GM18498 (cell line): ENCODE results near the gene SLCO2A1.
A peak's percentile ranks its signal among the peaks of the same experiment; 100 is the strongest.

Experiments used
- ATAC-seq: cut with Tn5 transposase; IDR thresholded peaks from one replicate; pipeline ENCODE4 v1.9.1; 2021; ENCODE audit warnings: mild to moderate bottlenecking, moderate library complexity; ENCODE audit not compliant: unreplicated experiment

The SLCO2A1 gene

DNA sequence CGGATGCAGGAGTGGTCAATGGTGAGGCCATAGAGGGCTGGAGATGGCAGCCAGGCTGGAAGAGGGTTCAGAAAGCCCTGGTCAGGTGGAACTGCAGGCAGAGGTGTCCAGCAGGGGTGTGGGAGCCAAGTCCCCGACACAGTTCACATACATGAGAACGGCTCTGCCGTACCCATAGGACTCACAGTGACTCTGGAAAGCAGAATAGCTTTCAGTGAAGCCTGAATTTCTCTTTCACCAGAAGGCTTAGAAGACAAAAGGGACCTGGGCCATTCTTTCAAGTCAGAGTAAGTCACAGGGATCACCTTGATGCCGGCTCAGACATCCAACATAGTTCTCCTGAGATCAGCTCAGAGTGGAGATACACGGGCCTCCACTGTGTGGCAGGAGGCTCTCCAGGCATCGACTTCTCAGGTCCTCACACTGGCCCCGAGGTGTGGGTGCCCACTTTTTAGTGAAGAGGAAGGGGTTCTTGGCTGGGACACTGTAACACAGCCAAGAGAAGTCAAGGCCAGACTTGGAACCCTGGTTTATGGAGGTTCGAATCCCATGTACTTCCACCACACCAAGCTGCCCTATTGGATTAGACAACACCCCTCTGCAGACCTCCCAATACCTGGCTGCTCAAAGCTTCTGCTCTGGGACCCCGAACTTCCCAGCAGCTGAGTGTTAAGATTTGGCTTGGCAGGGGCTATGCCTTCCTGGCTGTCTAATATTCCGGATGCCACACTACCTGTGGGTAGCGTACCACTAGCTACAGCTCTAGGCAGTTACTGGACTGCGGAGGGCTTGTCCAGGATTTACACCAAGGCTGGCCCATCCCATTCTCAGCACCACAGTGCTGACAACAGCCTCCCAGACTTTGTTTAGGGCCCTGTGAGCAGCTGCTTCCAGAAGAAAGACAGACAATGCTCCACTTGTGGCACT lies 93.6 kb downstream of the SLCO2A1 start:
- ATAC-seq, result no peak

DNA sequence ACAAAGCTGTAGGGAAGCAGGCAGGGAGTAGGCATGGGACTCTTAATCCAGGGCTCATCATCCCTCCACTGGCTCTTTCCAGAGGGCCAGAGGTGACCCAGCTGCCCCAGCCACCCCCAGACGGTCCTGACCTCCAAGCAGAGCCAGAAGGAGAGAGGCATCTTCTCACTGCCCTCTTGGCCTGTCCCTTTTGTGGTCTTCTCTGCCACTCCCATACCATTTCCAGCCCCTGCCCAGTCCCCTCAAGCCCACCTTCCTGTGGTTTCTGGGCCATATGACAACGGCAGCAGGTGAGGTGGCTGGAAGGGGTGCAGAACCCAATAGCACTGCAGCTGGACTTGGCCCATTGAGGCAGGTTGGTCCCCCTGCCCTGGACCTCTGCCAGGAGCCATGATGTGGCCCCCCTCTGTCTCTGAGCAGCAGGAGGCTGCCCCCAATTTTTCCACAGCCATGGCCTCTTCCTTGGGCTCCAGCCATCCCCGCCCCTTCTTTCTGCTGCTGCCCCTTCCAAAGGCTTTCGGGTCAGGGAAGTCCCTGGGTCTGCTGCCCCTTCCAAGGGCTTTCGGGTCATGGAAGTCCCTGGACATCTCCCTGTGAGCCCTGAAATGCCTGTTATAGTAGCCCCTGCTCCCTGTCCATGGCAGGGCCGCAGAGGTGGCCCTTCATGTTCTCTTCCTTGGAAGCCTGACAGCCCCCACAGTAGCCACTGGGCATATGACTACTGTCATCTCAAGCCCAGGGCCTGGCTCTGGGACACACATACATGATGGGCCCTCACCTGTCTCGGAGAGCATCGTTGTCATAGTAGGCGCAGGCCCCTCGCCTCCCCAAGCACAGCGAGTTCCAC lies 94.5 kb downstream of the SLCO2A1 start:
- ATAC-seq, result no peak

DNA sequence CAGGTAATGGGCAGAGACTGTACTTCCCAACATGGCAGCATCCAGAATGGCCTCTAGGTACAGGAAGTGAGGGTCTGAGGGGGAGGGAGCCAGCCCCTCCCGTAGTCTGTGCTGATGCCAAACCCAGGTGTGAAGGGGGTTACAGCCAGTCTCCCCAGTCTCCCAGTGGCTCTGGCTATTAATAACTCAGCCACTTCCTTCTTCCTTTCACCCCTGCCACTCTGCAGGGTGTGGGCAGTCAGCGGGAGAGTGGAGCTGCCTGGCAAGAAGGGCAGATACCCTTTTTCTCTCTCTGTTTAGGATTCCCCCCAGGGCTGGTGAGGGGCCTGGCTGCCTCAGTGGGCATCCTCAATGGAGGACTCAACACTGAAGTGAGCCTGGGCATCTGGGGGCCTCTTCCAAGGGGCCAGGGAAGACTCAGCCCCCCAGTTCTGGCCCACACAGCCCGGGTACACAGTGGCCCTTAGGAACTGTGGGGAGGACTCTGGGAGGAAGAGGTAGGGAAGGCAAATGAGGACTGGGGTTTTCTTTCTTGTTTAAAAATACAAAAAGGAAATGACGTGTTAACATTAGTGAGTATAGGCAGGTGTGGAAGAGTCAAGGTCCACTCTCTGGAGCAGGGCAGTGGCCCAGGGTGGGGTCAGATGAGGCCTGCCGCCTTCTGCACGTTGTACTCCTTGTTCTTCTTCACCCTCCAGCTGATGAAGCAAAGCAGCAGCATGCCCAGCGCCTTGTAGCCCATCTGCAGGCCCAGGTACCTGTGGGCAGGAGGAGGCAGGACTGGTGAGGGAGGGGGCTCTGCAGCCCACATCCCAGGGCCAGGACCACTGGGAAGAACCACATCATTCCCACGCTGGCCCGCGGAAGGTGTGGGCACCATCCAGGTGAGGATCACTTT lies 95.4 kb downstream of the SLCO2A1 start:
- no peak for ATAC-seq

DNA sequence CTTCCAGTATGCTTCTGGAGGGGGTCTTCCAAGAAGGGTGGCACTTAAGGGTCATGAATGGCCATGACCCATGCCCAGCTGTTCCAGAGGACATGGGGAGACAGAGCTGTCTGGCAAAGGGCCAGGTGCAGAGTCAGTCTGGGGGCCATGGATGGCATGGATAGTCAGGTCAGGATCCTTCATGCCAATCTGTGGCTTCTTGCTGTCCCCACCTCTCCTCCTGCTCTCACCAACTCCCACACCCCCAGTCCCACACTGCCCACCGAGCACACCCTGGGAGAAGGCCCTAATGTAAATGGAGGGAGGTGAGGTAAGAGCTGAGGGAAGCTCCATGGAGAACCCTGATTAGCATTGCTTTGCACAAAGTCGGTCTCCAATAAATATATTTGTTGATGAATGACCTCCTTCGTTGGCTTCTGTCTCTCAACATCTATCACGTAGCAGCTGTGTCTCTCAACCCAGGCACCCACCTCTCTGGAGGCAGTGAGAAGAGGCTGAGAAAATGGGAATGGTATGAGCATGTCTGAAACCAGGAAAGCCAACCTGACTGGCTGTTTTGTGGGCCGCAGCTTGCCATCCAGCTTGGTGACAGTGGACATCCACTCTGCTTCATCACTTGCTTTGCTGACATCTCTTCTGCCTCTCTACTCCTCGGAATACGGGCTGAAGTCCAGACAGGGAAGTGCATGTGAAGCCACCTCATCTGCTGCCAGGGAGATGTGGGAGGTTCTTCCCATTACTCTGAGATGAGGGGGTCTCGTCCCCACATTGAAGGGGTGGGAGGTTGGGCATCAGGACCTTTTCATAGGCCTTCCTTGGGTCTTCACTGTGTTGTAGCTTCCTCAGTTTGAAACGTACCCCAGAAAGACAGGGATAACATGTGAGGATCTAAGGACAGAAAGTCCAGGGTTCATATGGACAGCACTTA lies 96.4 kb downstream of the SLCO2A1 start:
- no peak for ATAC-seq

DNA sequence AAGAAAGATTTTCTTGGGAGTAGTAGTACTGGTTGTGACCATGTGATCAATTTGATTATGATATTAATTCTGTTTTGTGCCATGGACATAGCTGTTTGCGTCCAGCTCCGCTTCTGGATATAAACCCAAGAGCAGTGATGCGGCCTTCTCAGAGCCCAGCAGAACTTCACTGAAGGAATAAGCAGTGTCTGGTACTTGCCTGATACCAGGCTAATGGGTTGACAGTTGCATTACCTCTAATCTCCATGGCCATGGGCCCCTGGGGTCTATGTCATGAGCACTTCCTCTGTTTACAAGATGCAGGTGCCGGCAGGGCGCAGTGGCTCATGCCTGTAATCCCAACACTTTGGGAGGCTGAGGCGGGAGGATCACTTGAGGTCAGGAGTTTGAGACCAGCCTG lies 97.7 kb downstream of the SLCO2A1 start:
- no peak for ATAC-seq

DNA sequence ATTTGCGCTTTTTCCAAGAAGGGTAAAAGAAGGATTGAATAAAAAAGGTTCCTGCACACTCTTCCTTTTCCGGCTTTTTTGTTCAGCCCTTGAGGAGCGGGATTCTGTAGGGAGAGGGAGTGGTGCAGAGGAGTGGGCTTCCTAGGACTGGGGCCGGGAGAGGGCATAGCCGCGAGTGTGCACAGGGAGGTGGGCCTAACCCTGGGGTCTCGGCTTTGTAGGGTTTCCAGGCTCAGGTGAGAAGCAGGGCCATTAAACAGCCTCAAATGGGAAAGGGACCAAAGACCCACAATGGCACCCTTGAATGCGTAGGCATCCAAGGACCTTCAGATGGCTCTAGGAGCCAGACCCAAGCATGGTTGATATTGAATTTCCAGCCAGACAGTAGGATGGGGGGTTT lies 98.6 kb downstream of the SLCO2A1 start:
- ATAC-seq, result no peak

DNA sequence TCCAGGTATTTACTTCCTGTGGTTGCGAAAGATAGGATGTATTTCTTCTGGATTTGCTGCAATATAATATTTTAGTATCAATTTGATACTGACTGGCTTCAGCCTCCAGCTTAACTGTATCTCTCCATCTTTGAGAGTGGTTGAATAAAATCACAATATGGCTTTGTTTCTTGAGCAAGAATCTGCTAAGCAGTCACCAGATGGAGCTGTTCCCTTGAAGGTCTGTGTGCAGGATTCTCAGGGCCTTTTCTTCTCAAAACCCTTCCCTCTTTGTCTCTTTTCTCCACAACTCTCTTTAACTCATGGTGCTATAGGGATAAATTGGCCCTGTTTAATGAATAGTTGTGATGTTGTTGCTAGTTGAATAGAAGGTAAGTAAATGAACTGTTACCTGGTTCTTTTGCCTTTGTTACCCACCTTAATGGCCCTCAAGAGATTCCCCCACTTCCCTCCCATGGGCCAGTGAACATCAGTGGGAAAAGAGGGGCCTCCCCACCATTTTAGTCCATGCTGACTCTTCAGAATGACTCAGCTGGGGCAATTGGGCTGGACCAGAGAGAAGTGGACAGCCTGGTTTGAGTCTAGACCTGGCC lies 99.3 kb downstream of the SLCO2A1 start:
- no peak for ATAC-seq

DNA sequence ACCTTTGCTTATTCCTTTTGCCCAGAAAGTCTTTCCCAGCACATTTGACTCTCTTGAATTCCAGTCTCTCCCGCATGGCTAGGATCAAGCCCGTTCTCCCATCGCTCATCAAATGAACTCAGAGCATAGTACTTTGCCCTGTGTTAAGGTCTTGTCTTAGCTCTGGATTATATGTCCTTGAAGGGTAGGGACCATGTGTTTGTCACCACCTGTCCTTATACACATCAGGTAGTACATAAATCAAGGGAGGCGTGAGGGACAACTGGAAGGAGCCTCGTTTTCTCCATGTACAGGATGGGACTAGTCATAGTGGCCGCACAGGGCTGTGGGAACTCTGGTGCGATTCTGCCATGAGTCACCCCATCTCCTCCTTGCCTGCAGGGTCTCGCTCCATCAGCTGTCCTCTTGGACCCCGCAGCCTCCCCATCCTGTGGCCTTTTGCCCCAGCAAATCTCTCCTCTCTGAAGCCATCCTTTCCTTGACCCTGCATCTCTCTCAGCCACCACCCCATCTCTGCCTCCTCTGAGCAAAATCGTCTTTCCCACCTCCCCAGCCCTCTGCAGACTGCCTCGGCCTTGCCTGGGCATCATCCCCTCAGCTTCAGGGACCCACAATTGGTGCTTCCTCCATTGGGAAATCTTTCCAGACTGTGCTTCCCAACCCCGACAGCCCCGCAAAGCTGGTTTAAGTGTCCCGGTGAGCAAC lies 100.7 kb downstream of the SLCO2A1 start:
- ATAC-seq, result no peak

DNA sequence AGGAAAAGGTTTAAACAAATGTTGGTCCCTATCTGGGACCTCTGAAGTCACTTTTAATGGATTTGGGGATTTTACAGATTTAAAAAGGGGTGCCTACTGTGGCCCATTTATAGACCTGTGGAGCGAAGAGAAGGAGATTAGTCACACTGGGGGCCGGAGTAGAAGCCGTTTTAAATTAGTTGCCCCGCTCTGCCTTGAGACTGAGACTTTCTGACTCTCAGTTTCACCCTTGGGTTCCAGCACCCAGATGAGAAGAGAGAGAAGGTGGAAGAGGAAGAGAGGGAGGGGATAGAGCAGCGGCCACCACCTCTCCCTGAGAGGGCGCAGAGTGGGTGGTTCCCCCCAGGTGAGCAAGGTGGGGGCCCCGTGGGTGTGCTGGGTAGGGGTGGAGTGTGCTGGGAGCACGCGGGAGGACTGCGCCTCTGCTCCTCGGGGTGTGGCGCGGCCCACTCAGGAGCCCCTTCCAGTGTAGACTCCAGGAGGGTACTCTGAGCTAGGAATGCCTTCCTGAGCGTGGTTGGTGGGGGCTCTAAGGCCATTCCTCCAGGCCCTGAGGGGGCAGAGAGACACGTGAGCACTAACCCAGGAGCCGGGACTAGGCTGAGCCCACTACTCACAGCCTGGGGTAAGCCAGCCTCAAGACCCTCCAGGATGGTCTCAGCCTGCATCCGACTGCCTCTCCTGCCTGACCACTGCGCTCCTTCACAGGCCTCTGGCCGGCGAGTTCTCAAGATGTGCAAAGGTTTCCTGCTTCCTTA lies 101.4 kb downstream of the SLCO2A1 start:
- peak; percentile 17 for ATAC-seq

DNA sequence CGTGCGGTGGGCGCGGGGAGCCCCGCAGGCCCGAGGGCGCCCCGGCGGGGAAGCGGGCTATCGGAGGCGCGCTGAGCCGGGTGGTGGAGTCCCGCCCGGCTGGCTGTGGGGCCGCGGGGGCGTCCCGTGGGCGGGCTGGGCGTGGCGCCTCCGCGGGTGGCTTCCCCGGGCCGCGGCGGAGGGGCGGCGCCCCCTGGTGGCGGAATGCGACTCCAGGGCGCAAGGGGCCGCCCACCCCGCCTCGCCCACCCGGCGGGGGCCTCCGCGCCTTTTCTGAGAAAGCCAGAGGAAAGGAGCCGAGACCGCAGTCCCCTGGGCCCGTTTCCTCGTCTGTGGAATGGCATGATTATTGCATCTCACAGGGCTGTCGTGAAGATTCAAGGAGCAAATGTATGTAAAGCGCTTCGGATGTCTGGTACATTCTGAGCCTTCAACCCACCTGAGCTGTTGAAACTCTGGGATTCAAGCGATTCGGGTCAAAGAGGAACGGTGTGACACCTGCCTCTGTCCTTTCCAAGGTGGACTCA lies 102.1 kb downstream of the SLCO2A1 start:
- peak; percentile 77 for ATAC-seq

DNA sequence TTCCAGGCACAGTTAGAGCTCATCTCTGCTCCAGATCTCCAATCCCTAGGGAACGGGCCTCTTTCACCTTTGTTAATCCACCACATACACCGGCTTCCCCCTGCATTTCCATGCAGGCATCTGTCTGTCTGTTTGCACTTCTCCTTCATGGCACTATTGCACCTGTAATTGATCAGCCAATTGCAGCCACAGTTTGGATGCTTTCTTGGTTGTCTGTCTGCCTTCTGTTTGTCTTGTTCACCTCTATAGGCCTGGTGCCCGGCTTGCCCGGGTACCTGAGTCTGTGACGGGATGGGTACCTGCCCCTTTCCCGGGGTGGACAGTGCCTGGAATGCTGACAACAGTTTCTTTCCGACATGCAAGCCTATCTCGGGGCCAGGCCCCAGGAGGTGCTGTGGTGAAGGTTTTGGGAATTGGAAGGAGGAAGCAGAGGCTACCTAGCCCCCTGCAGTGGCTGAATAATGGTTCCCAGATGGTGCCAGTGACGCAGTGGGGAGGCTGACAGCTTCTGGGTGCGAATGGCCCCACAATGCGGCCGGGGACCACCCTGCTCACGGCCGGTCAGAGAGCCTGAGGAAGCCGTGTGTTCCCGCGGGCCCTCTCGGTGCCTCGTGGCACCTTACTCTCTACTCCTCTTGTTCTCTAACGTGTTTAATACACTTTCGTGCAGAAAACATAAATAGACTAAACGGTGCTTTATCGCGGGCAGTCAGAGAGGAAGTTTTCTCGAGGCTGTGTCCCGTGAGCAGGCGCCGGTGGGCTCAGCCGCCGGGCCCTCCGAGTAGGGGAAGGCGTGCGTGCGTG lies 102.8 kb downstream of the SLCO2A1 start:
- ATAC-seq, result peak; percentile 17

DNA sequence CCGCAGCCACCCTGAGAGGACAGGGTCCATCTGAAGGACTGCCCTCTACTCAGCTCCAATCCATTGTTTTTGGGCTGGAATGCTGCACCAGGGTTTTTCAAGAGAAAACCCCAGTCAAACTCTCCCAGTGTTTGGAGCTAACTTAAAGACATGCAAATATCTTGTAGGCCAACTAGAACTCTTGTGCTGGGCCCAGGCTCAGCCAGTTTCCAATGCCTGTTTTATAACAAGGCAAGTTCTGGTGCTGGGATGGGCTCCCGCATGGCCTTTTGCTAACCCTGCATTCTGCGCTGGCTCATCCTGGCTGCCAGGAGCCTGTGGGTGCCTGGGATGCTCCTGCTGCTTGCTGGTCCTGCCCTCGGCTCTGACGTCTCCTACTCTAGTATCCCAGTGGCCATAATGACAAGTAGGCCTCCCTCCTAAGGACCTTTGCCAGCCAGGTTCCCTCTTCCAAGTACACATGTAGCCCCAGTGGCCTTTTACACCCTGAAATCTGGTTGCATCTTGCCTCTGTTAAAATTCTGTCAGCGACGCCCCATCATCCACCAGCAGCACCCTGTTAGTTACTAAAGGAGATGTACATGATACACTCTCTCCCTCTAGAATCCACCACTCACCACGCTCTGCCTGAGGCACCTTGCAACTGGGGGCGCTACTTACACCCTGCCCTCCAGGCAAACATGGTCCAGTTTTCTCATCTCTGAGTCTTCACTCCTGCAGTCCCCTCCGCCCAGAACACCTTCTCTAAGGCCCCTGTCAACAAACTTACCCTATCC lies 103.6 kb downstream of the SLCO2A1 start:
- no peak for ATAC-seq

DNA sequence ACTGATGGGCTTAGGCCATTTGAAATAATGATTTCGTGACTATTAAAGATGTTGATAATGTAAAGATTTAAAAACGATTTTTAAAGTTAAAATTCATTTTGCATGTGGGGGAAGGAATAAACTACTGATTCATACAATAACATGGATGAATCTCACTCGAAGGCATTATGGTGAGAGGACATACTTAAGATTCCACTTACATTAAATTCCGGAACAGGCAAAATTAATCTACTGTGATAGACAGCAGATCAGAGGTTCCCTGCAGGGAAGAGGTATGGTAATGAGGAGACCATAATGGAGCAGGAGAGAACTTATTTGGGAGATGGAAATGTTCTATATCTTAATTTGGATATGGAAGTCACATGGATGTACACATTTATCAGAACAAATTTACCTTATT lies 105.7 kb downstream of the SLCO2A1 start:
- ATAC-seq, result no peak

DNA sequence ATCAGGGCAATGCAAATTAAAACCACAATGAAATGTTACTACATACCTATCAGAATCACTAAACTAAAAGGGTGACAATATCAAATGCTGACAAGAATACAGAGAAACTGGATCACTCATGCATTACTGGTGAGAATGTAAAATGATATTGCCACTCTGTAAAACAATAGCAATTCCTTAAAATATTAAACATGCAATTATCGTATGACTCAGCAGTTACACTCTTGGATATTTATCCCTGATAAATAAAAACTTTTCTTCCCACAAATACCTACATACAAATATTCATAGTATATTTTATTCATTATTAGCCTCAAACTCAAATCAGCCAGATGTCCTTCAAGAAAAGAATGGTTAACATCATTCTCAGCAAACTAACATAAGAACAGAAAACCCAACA lies 108.1 kb downstream of the SLCO2A1 start:
- no peak for ATAC-seq

DNA sequence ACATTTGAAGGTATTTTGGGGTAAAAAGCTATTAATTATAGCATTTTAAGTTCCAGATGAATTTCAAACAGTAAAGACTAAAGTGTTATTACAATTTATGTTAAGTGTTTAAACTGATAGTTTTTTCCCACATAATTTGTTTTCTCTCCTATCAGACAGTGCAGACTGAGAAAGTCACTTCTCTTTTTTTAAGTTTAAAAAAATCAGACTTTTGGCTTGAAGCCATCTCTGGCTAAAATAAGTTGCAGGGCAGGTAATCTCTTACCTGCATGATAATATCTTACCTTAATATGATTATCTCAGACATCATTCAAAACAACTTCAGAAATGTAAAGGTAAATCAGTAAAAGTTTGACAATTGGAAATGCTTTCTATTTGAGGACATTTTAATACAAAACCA lies 112.6 kb downstream of the SLCO2A1 start:
- ATAC-seq, result no peak
